Psoas muscle (tissue), 8 donors: ENCODE data around the gene SF3B4. TPM values are rescaled to one million over a fixed set of nuclear protein-coding genes. Genes with fewer than 3 reads are reported as not detected.
A peak's percentile ranks its signal among the peaks of the same experiment; 100 is the strongest.
"Not testable (repeated sequence)": the region's sequence is repeated elsewhere in the genome, so short reads cannot be mapped to it uniquely, and the experiment has no call there.

Source experiments
- ATAC-seq, 4 donors: fragments of 200-7000 bp; cut with Tn5 transposase; one replicate each; pipeline ENCODE4 v1.9.1; 2020; ENCODE audit warnings: moderate library complexity in 3 of 4, mild to moderate bottlenecking in 2 of 4
- DNase-seq, 2 donors: peaks; one replicate each; pipeline ENCODE4 v3.0.0-alpha.2; 2020
- H3K27ac ChIP-seq: fragments of 200-600 bp; one replicate; pipeline ENCODE4 v1.8.0; 2022
- H3K27me3 ChIP-seq, 3 donors: fragments of 200-600 bp in 1 of 3; one replicate each; pipeline versions ENCODE4 v1.6.1 to v1.8.0; 2013 to 2022; ENCODE audit warnings: low read length in 2 of 3, mild to moderate bottlenecking in 2 of 3, moderate library complexity in 1 of 3; ENCODE audit not compliant: insufficient read depth in 3 of 3
- H3K36me3 ChIP-seq, 2 donors: fragments of 200-600 bp in 1 of 2; one replicate each; pipeline versions ENCODE4 v1.6.1 to v1.8.0; 2013 to 2022; ENCODE audit warnings: low read depth in 1 of 2, mild to moderate bottlenecking in 1 of 2, moderate library complexity in 1 of 2; ENCODE audit not compliant: insufficient read depth in 1 of 2
- H3K4me1 ChIP-seq: fragments of 200-600 bp; one replicate; pipeline ENCODE4 v1.8.0; 2022
- H3K4me3 ChIP-seq: fragments of 200-600 bp; one replicate; pipeline ENCODE4 v1.8.0; 2022; ENCODE audit warnings: mild to moderate bottlenecking
- H3K9me3 ChIP-seq: fragments of 200-600 bp; one replicate; pipeline ENCODE4 v1.8.0; 2022
- CTCF ChIP-seq: fragments of 200-600 bp; IDR thresholded peaks from one replicate; pipeline ENCODE4 v1.8.0; 2022; ENCODE audit warnings: antibody characterized with exemption
- WGBS, 3 donors: extraction: QIAGEN DNeasy Blood & Tissue Kit; methylation state at CpG; one replicate each; pipeline versions ENCODE4 v1.1.6 to v1.1.7; 2013; 5-methylcytosine and 5-hydroxymethylcytosine counted together
- intact Hi-C, 2 donors: fragments of 100-400 bp; cut with DNase I; formaldehyde crosslinking; loops; one replicate each; pipeline versions ENCODE4 v1.11.0 to v1.14.2; 2022
- polyA plus RNA-seq, 3 donors: library from polyadenylated mRNA; stranded (reverse); fragments of 200-250 nt; gene quantifications; one replicate each; pipeline ENCODE4 v1.2.3, GENCODE V29; 2013
- total RNA-seq, 4 donors: library from RNA; stranded (reverse); fragmentation: NEBNext Ultra II Directional in 2 of 4; extraction: Animal tissue kit (Norgen Biotek cat#: 25700) in 2 of 4; gene quantifications; one replicate each; pipeline versions ENCODE4 v1.2.1 to v1.2.4, GENCODE V29; 2021 to 2023
- donor health status: healthy with polysubstance abuse.
- donor health status: DM: no; HTN: no; CAD: no; lungs with moderate emphysema.
- donor health status: Bipolar disorder and iron deficiency.
- donor health status: healthy.
- donor health status: DM: yes; HTN: yes; CAD: no.
- donor health status: DM: no; HTN: no; CAD: no.
- donor health status: DM: no; HTN: no; CAD: no.
- donor health status: DM: yes; HTN: yes; CAD: no.

The SF3B4 gene
- total and polyA plus RNA-seq, 7 donors = 13.0 to 28.9 (median 20.6) TPM

GRCh38 chr1:149942207-149942606 lies 14.6 kb upstream of the SF3B4 start:
- WGBS, 3 donors = 39 to 43% (median 41%) methylated on average over 5 of the region's 5 CpGs
- Histone ChIP-seq H3K4me3 (no peak overlapping the region), H3K36me3 (peaks cover 4 to 39% of the 10 kb centered on the region in 2 donors), H3K27me3 (no peaks in the 10 kb centered on the region), H3K9me3 (no peaks in the 10 kb centered on the region), H3K27ac (peak overlapping the region; percentile 7), H3K4me1 (peaks cover 25% of the 10 kb centered on the region)
- intact Hi-C loops = no loop called here
- DNase-seq (no peak), ATAC-seq (no peak)
- peak; percentile 12 for TF ChIP-seq CTCF

GRCh38 chr1:149940427-149940826 lies 12.8 kb upstream of the SF3B4 start:
- TF ChIP-seq CTCF = no peak
- no peak for ATAC-seq
- DNase-seq = no peak
- 79 to 92% (median 79%) methylated on average over 3 of the region's 3 CpGs for WGBS, 3 donors
- H3K4me1 ChIP-seq = peaks cover 32% of the 10 kb centered on the region
- peak overlapping the region; percentile 92 for H3K27ac ChIP-seq
- no peaks in the 10 kb centered on the region for H3K27me3 ChIP-seq
- H3K4me3 ChIP-seq = no peak overlapping the region
- intact Hi-C loops = no loop called here
- H3K9me3 ChIP-seq = no peaks in the 10 kb centered on the region
- peaks cover 4 to 21% of the 10 kb centered on the region in 2 donors for H3K36me3 ChIP-seq

GRCh38 chr1:149938668-149939003 lies 11.0 kb upstream of the SF3B4 start:
- H3K27ac ChIP-seq = peak overlapping the region; percentile 92
- H3K4me3 ChIP-seq = peak overlapping the region; percentile 44
- DNase-seq, H3K27me3 ChIP-seq, H3K36me3 ChIP-seq, intact Hi-C loops, H3K9me3 ChIP-seq: not testable (repeated sequence)
- 46 to 61% (median 49%) methylated on average over 12 to 13 of the region's 13 CpGs for WGBS, 3 donors
- ATAC-seq = peak in 1 of 4 donors; percentile 22
- peaks cover 32% of the 10 kb centered on the region for H3K4me1 ChIP-seq

GRCh38 chr1:149937759-149938158 lies 10.2 kb upstream of the SF3B4 start:
- no peaks in the 10 kb centered on the region for H3K36me3 ChIP-seq
- H3K9me3 ChIP-seq = no peaks in the 10 kb centered on the region
- H3K27ac ChIP-seq = peak overlapping the region; percentile 59
- intact Hi-C loops = no loop called here
- H3K4me3 ChIP-seq = no peak overlapping the region
- DNase-seq = no peak
- no peak for ATAC-seq
- H3K4me1 ChIP-seq = peaks cover 32% of the 10 kb centered on the region
- no peaks in the 10 kb centered on the region for H3K27me3 ChIP-seq
- no peak for TF ChIP-seq CTCF

- 14 to 18% (median 17%) methylated on average over 8 of the region's 8 CpGs for WGBS, 3 donors
- intact Hi-C loops = no loop called here
- H3K27me3 ChIP-seq = no peaks in the 10 kb centered on the region
- no peak for DNase-seq
- H3K4me3 ChIP-seq = peak overlapping the region; percentile 59
- peak; percentile 12 to 34 (median 28) for ATAC-seq
- TF ChIP-seq CTCF = no peak
- peak overlapping the region; percentile 59 for H3K27ac ChIP-seq
- no peaks in the 10 kb centered on the region for H3K9me3 ChIP-seq
- no peaks in the 10 kb centered on the region for H3K36me3 ChIP-seq
- peaks cover 32% of the 10 kb centered on the region for H3K4me1 ChIP-seq
These were observed 9.5 kb upstream of the SF3B4 start for GRCh38 chr1:149936992-149937705.
